ENCODE data around the gene MACROD1.

MACROD1 gene

GRCh38 chr11:64008914-64009633, 156.8 kb downstream of the MACROD1 start:
- no peak for DNase-seq

- no peak for DNase-seq
Measured at GRCh38 chr11:64008283-64008913, 157.5 kb downstream of the MACROD1 start.

- DNase-seq: no peak
Measured at GRCh38 chr11:64007629-64008282, 158.2 kb downstream of the MACROD1 start.

DNA sequence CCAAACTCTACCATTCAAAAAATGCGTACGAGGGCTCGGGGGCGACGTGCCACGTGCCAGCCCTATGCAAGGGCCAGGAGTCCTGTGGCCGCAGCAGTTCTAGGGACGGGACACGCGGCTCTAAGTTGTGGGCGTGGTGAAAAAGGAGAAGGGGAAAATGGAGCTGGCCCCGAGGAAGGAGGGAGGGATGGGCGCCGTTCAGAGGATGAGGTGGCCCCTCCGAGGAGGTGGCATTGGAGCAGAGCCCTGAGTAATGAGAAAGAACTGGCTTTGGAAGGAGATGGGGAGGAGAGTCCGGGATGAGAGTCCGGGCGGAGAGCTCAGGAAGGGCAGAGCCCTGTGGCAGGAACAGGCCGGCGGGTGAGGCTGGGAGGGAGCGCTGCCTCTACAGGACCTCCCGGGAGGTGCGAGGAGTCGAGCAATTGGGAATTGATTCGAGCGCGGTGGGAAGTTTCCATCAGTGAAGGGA, 158.7 kb downstream of the MACROD1 start:
- no peak for DNase-seq

DNA sequence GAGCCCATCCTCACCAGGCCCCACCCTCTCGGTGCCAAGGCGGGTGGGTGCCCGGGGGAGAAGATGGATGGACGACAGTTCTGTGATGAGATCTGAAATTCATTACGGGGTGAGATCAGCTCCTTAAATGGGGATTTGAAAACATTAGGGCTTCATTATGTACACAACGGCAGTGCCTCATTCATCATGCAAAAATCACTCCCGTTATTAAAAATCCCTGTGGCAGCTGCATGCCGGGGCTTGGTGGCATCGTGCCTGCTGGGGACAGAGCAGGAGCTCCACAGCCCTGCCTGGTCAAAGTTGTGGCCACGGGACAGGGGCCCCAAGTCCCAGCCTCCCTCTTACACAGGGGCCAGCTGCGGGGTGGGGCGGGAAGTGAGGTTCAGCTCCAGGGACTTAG, 159.5 kb downstream of the MACROD1 start:
- no peak for DNase-seq

DNA sequence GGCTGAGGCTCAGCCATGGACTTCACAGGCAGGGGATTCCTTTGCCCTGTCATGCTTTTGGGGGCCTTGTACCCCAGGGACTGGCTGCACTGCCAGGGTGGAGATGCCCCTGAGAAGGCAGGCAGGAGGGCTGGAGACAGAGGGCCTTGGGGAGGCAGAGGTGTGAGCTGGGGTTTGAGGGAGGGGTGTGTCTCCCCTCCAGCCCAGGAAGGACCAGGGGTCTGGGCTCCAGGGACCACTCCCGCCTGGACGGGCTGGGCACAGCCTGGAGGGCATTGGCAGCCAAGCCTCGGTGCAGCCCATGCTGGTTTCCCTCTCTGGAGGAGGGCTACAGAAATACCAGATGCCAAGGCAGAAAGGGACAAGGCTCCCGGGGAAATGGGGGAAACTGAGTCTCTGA, 160.2 kb downstream of the MACROD1 start:
- DNase-seq: no peak

GRCh38 chr11:64004590-64004984, 161.3 kb downstream of the MACROD1 start:
- no peak for DNase-seq

DNA sequence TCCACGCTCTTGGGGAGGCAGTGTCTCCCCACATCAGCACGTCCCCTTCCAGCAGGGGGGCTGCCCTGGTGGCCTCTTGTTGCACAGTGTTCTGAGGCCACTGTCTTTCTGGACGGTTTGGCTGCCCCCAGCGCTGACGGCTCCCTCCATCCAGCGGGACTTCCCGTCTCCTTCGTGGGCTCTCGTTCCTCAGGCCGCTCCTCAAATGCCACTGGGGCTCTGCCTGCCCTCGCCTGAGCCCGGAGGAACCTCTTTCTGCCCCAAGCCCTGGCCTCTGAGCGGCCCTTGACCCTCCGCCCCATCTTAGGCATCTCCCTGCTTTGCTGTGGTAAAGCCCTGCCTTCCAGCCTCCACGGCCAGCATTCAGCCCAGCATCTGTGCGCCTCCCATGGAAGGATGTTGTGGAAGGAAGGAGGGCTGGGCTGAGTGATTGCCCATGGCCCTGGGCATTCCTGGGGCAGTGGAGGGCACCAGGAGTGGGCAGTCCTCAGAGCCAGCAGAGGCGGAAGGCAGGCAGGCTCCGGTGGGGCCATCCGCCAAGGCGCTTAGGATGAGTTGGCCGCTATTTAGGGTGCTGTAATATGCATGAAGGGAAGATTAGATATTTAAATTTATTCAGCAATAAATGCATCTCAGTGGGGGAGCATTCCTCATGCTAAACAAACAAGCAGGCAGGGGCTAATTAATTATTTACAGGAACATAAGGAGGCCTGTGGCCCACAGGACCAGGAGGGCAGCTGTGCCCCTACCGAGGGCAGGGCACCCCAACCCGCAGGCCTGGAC, 161.9 kb downstream of the MACROD1 start:
- no peak for DNase-seq

DNA sequence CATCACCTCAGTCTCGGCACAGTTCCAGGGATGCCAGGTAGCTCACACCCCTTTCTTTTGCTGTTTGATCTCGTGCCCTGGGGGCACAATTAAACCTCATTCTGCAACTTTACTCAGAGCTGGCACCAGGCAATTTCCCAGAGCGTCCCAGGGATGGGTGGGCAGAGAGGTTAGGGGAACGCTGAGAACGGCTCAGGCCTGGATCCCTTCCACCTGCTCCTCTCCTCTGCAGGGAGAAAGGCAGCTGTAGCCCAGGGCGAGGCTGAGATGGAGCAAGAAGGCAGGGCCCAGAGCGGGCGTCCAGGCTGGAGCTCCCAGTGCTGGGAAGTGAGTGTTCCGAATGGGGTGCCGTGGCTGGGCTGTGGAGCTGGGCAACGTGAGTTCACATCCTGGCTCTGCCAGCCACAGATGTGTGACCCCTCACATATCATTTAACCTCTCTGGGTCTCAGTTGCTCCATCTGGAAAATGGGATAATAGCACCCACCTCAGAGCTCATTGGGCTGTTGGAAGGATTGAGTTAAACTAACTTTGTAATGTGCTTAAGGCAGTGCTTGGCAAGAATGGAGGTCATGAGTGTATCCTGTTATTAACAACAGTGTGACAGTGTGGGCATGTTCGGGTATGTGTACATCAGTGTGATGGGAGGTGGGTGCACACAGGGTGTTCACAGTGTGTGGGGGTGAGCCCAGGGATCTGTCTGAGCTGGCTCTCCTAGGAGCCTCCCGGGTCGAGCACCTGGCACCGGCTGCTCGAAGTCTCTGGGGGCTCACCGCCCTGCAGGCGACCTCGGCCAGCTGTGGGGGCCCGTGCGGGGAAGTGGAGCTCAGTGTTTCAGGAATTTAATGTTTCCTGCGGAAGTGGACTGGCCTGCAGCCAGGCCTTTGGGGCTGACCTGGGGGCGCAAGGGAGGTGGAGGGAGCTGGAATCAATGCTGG, 164.2 kb downstream of the MACROD1 start:
- DNase-seq: no peak

DNA sequence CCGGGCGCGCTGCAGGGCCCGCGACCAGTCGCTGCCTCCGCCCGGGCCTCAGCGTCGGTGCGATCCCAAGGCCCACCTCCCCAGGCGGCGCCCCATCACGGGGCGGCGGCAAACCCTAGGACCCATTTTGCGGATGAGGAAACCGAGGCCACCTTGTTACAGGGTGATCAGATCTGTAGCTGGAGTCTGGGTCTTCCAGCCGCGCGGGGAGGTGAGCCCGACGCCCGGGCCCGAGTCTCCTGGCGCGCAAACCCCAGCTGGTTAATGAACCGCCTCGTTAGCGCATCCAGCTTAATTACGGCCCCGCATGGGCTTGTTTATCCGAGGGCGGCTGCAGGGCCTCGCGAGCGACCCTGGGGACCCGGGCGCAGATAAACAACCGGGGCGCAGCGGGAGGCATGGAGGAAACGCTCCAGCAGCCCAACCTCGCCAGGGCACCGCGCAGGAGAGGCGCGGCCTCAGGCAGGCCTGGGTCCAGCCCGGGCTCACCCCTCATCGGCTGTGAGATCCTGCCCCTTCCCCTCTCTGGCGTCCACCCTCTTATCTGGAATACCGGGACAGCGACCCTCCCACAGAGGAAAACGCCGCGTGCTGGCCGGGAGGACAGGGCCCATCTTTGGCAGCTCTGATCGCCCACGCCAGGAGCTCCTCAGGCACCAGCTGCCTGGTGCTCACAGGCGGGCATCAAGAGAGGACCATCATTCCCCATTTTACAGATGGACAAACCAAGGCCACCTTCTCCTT, 165.0 kb downstream of the MACROD1 start:
- no peak for DNase-seq

GRCh38 chr11:64000026-64000739, 165.7 kb downstream of the MACROD1 start:
- DNase-seq: peak; percentile 70

- DNase-seq: peak; percentile 44
Measured at GRCh38 chr11:63999349-64000025, 166.4 kb downstream of the MACROD1 start.

DNA sequence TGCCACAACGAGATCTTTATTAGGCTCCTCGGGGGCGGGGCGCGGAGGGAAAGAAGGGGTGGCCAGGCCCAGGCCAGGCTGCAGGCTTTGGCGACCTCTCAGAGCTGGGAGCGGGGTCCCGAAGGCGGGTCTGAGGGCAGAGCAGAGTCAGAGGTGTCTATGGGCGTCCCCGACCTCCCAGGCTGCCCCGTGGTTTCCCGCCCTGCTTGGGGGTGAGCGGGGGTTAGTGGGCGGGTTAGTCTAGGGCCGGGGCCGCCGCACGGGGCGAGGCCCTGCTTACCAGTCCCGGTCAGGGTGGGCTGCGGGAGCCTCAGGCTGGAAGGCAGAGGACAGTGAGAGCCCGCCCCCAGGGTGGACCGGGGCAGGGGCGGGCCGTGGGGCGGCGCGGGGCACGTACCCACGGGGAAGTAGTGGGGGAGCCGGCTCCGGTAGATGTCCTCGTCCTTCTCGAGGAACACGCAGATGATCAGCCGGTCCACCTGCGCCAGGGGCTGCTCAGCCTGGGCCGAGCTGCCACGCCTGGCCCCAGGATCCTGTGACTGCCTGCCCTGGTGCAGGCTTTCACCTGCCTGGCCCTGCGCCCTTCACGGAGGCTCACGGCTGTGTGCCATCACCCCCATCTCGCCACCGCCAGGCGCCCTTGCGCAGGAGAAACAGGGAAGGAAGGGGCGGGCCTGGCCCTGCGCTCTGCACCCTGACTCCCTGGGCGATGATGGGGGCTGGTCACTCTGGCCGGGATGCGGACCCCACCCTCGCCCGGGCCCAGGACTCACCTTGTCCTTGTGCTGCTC, 167.2 kb downstream of the MACROD1 start:
- no peak for DNase-seq

DNA sequence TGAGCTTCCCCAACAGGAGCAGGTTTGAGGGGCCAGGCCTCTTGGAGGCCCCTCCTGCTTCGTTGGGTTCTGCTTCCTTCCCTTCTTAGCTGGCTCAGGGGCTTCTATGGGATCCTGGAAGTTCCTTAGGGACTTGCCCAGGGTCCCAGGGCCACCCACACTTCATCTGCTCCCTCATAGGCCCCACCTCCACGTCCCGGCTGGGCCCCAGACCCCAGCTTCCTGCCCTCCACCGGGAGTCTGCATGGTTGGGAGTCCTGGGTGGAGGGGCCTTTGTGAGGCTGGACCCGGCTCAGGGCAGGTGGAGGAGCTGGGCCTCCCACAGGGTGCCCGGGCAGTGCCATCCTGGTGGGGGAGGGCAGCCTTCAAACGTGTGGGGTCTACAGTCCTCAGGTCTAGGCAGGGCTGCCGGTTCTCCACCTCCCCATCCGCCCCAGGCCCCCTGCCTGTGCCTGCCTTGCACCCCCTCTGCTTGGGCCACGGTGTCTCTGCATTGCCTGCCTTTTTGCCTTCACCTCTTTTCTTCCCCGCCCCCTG, 168.0 kb downstream of the MACROD1 start:
- DNase-seq: no peak

- DNase-seq: no peak
Measured at GRCh38 chr11:63997104-63997700, 168.7 kb downstream of the MACROD1 start.

DNA sequence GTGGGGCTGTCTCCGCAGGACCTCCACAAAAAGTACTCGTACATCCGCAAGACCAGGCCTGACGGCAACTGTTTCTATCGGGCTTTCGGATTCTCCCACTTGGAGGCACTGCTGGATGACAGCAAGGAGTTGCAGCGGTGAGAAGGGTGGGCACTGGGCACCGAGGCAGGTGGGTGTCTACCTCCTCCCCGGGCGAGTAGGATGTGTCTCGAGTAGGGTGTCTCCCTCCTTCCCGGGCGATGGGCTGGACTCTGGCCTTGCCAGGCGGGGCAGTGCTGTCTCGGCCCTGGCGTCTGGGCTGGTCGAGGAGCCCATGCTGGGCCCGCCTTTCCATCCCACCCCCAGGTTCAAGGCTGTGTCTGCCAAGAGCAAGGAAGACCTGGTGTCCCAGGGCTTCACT, 169.4 kb downstream of the MACROD1 start:
- DNase-seq: no peak

DNA sequence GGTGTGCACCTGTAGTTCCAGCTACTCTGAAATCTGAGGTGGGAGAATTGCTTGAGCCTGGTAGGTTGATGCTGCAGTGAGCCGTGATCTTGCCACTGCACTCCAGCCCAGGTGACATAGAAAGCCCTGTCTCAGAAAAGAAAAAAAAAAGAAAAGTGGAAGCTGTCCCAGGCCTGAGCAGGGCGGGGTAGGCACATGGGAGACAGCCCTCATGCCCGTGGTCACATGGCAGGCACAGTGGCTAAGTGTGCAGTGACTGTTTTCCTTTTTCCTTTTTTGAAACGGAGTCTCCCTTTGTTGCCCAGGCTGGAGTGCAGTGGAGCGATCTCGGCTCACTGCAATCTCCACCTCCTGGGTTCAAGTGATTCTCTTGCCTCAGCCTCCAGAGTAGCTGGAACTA, 171.9 kb downstream of the MACROD1 start:
- no peak for DNase-seq

DNA sequence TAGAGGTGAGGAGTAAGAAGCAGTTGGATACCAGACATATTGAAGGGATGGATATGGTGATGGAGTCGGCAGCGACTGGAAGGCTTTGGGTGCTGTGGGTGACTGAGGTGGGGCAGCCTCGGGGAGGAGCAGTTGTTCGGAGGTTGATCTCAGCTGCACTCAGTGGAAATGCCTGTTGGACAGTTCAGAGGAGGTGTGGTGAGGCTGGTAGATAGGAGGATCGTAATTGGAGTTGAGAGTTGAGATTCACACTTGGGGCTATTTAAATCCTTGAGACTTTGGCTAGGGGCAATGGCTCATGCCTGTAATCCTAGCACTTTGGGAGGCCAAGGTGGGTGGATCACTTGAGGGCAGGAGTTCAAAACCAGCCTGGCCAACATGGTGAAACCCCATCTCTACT, 172.8 kb downstream of the MACROD1 start:
- DNase-seq: no peak

- no peak for DNase-seq
Measured at GRCh38 chr11:63991558-63991957, 174.4 kb downstream of the MACROD1 start.
